GM23248 (cell line): ENCODE results near the gene MAGEB6.

ENCODE experiments used
- EZH2 ChIP-seq: fragments of 200-600 bp; sonication (generic); IDR thresholded peaks from 2 replicates; pipeline ENCODE4 v1.6.1; 2018; ENCODE audit warnings: antibody characterized with exemption, mild to moderate bottlenecking; ENCODE audit not compliant: insufficient read depth, poor library complexity, severe bottlenecking
- EZH2phosphoT487 ChIP-seq: fragments of 200-600 bp; sonication (generic); IDR thresholded peaks from 2 replicates; pipeline ENCODE4 v1.6.1; 2018; ENCODE audit warnings: antibody characterized with exemption, moderate library complexity, mild to moderate bottlenecking, low read depth; ENCODE audit not compliant: insufficient read depth

DNA sequence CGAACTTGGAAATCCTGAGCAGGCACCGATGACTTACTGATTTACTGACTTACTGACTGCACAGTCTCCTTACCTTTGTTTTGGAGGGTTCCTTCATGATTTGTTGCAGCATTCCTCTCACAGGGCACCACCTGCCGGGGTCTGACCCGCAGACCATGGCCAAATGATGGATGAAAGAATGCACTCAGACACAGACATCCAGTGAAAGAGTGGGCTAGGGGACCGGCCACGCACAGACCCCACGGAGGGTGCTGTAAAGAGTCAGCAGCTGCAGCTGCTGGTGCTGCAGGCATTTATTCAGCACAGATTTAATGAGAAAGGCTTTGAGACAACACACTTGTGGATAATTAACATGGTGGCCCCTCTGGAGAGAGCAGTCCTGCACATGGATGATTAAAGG lies 27.1 kb downstream of the MAGEB6 start:
- TF ChIP-seq EZH2: no peak
- TF ChIP-seq EZH2phosphoT487: no peak
